GM19328 (cell line): ENCODE data around the gene C6orf62.
"Not testable (repeated sequence)": the region's sequence is repeated elsewhere in the genome, so short reads cannot be mapped to it uniquely, and the experiment has no call there.

Experiments used
- ATAC-seq: cut with Tn5 transposase; IDR thresholded peaks from one replicate; pipeline ENCODE4 v1.9.1; 2021; ENCODE audit warnings: mild to moderate bottlenecking, moderate library complexity; ENCODE audit not compliant: unreplicated experiment

Gene C6orf62

DNA sequence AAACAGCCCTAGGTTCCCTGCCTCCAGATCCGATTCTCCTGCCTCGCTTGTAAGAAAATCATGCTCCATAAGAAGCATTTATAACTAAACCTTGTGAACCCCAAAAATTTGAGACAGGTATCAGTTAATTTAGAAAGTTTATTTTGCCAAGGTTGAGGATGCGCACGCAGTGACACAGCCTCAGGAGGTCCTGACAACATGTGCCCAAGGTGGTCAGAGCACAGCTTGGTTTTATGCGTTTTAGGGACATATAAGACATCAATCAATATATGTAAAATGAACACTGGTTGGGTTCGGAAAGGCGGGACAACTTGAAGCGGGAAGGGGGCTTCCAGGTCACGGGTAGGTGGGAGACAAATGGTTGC lies 50.0 kb downstream of the C6orf62 start:
- ATAC-seq: no peak

DNA sequence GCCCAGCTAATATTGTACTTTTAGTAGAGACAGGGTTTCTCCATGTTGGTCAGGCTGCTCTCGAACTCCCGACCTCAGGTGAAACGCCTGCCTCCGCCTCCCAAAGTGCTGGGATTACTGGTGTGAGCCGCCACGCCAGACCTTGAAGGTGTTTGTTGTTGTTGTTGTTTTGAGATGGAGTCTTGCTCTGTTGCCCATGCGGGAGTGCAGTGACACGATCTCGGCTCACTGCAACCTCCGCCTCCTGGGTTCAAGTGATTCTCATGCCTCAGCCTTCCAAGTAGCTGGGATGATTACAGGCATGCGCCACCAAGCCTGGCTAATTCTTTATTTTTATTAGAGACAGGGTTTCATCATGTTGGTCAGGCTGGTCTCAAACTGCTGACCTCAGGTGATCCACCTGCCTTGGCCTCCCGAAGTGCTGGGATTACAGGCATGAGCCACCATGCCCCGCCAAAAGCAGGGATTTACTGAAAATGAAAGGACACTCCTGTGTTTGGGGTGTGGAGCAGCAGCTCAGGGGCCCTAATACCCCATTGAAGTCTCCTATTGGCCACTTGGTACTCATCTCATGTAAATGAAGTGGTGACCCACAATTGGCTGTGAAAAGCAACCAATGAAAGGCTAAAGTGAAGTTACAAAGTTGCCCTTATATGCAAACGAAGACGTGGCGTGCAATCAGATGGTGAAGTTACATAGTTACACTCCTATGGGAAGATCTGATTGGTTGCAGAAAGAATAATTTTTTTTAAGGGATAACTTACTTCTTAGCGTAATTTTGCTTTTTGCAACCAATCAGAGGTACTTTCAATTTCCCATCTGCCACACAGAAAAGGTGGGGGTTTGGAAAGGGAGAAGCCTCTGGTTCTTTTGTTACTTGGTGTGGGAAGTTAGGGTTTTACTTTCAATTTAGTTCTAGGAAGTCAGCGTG lies 50.6 kb downstream of the C6orf62 start:
- ATAC-seq: not testable (repeated sequence)

- ATAC-seq: no peak
Measured at GRCh38 chr6:24667378-24667803, 51.6 kb downstream of the C6orf62 start.

DNA sequence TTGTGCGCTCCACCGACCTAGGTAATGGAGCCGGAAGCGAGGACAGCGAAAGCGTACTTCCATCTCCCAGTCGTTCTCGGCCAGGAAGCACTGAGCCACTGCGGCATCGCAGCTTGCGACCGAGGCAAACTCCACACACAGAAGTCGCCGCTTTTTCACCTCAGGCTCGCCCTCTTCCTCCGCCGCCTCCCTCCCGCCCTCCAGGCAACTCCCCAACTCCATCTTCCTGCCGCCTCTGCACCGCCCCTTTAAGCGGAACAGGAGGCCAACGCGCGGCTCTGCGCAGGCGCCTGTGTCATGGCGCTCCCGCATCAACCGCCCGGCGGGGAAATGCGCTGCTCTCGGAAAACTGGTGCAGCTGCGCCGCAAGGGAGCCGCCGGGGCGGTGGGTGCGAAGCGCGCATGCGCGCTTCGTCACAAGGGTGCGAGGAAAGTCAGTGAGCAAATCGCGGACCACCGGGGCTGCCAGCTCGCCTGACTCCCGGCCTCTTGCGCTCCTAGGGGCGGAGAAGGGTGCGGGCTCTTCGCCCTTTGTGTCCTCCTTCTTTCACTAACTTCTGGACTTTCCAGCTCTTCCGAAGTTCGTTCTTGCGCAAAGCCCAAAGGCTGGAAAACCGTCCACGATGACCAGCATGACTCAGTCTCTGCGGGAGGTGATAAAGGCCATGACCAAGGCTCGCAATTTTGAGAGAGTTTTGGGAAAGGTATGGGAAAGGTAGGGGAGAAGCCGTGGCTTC lies 52.1 kb downstream of the C6orf62 start, which contains the start of the genes ACOT13 and TDP2:
Gene ACOT13, plus strand, starts transcription at position 437 of the 737 bp plus-strand sequence. Its CDS starts 187 bp downstream, at position 624.
Gene TDP2, minus strand, starts transcription at position 259 of the 737 bp plus-strand sequence. Its CDS starts 37 bp downstream, at position 222.
- peak; percentile 96 for ATAC-seq

- peak; percentile 30 for ATAC-seq
Measured at GRCh38 chr6:24666097-24666640, 52.8 kb downstream of the C6orf62 start.

GRCh38 chr6:24664046-24664987 lies 54.6 kb downstream of the C6orf62 start:
- no peak for ATAC-seq

- no peak for ATAC-seq
Measured at GRCh38 chr6:24663189-24663588, 55.8 kb downstream of the C6orf62 start.

DNA sequence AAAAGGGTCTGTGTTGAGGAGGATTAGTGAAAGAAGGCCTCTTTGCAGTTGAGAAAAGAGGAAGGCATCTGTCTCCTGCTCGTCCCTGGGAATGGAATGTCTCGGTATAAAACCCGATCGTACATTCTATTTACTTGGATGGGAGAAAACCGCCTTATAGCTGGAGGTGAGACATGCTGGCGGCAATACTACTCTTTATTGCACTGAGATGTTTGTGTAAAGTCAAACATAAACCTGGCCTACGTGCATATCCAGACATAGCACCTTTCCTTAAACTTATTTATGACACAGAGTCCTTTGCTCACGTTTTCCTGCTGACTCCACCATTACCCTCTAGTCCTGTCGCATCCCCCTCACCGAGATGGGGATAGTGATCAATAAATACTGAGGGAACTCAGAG lies 56.7 kb downstream of the C6orf62 start:
- ATAC-seq: no peak

GRCh38 chr6:24661759-24662158 lies 57.2 kb downstream of the C6orf62 start:
- not testable (repeated sequence) for ATAC-seq

DNA sequence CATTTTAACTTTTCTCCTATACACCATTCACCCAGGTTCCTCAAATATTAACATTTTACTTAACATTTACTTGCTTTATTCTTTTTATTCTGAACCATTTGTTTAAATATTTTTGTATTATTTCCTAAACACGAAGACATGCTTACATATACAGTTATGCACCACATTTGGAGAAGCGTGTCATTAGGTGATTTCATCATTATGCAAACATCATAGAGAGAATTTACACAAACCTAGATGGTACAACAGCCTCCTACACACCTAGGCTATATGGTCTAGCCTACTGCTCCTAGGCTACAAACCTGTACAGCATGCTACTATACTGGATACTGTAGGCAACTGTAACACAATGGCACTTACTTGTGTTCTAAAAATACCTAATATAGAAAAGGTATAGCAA lies 58.8 kb downstream of the C6orf62 start:
- no peak for ATAC-seq

DNA sequence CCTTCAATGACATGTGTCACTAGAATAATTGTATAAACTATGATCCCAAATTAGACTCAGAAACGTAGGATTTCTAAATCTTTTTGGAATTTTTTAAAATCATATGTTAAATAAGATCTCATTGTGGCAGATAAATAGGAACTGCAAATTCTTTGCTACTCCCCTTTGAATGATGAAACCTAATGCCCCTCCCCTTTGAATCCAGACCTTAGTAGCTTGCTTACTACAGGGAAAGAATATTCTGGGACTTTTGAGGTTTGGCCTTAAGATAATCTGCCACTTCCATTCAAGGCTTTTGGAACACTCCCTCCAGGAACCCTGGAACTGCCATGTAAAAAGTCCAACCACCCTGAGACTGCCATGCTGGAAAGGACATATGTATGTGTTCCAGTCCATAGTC lies 59.4 kb downstream of the C6orf62 start:
- ATAC-seq: no peak

- ATAC-seq: no peak
Measured at GRCh38 chr6:24658573-24659560, 60.1 kb downstream of the C6orf62 start.

- ATAC-seq: no peak
Measured at GRCh38 chr6:24655215-24655614, 63.7 kb downstream of the C6orf62 start.
